ENCODE measurements around the gene LGALS9C. TPM values are rescaled to one million over a fixed set of nuclear protein-coding genes. Genes with fewer than 3 reads are reported as not detected.
"Not testable (repeated sequence)": the region's sequence is repeated elsewhere in the genome, so short reads cannot be mapped to it uniquely, and the experiment has no call there.

LGALS9C gene
- total and polyA plus RNA-seq, 2 of the 4 experiments (the other 2 are of a cell fraction) = not detected

GRCh38 chr17:18500816-18501215 lies 24.2 kb downstream of the LGALS9C start:
- H3K56ac ChIP-seq (ENCODE audit: extremely low read depth, insufficient read depth, low read length); CTCF ChIA-PET; ATAC-seq (ENCODE audit: low read depth); H2BK15ac ChIP-seq (ENCODE audit: low read depth, low read length); H3K27me3 ChIP-seq (ENCODE audit: control insufficient read depth, insufficient read depth, low read length); in situ Hi-C loops (cut with MboI; ENCODE audit: low sequenced_read_pairs); H3K9ac ChIP-seq (ENCODE audit: low read depth, low read length); H2BK20ac ChIP-seq (ENCODE audit: low read depth, low read length); H3K4me2 ChIP-seq (ENCODE audit: low read depth, low read length); intact Hi-C loops (cut with micrococcal nuclease); H2AK5ac ChIP-seq (ENCODE audit: low read depth, low read length); H2BK5ac ChIP-seq (ENCODE audit: low read depth, low read length, poor library complexity, severe bottlenecking); H3K4me1 ChIP-seq (ENCODE audit: control insufficient read depth, insufficient read depth, low read length); H4K8ac ChIP-seq (ENCODE audit: low read depth in 2 of 2, low read length in 2 of 2); H3K79me1 ChIP-seq (ENCODE audit: low read depth in 1 of 2, low read length in 2 of 2); DNase-seq; H3K4me3 ChIP-seq (ENCODE audit: insufficient read depth, low read depth, low read length); H3K36me3 ChIP-seq (ENCODE audit: control insufficient read depth, insufficient read depth, low read length); H4K5ac ChIP-seq (ENCODE audit: low read depth, low read length); H4K20me1 ChIP-seq (ENCODE audit: insufficient read depth, low read length); H2BK120ac ChIP-seq (ENCODE audit: low read depth, low read length); H3K14ac ChIP-seq (replicated peaks; ENCODE audit: low read depth, low read length); H4K91ac ChIP-seq (ENCODE audit: insufficient read depth, low read depth, low read length); H3K4ac ChIP-seq (ENCODE audit: low read depth, low read length); H2AFZ ChIP-seq (replicated peaks; ENCODE audit: low read length, poor library complexity); H3K23ac ChIP-seq (ENCODE audit: low read depth, low read length); H3K9me1 ChIP-seq (ENCODE audit: insufficient read depth, low read length); POLR2A ChIA-PET (ENCODE audit: unreplicated experiment); H3K18ac ChIP-seq (ENCODE audit: low read depth, low read length); H3K9me3 ChIP-seq (ENCODE audit: control insufficient read depth, insufficient read depth, low read length); dilution Hi-C loops (cut with HindIII; ENCODE audit: low sequenced_read_pairs, unreplicated experiment); H2AK9ac ChIP-seq (replicated peaks; ENCODE audit: low read depth, low read length, poor library complexity); BruUV-seq (replicated peaks); H3K27ac ChIP-seq (ENCODE audit: insufficient read depth, low read length): not testable (repeated sequence)
- WGBS, 2 experiments (ENCODE audit: extremely low coverage in 2 of 2, insufficient read length in 1 of 2) = no CpG with 5 or more reads among the region's 18 CpGs

DNA sequence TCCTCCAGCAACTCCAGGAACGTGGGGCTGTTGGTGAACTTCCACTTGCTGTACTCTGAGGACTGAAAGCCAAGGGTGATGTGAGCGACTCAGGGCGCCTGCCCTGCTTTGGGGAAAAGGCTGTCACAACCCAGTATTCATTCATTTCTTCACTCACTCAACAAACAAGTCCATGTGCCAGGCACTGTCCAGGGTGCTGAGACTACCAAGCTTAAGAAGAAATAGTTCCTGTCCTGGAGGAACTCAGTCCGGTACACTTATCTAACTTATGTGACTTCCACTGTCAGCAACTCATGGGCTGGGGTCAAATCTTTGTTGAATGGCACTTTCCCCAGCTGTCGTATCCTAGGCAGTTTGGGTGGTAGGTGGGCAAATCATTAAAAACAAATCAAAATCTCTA lies 26.6 kb downstream of the LGALS9C start:
- no CpG with 5 or more reads among the region's 5 CpGs for WGBS, 2 experiments (ENCODE audit: extremely low coverage in 2 of 2, insufficient read length in 1 of 2)
- H3K18ac ChIP-seq (ENCODE audit: low read depth, low read length); H2BK20ac ChIP-seq (ENCODE audit: low read depth, low read length); POLR2A ChIA-PET (ENCODE audit: unreplicated experiment); H3K4ac ChIP-seq (ENCODE audit: low read depth, low read length); BruUV-seq (replicated peaks); ATAC-seq (ENCODE audit: low read depth); intact Hi-C loops (cut with micrococcal nuclease); CTCF ChIA-PET; H2BK15ac ChIP-seq (ENCODE audit: low read depth, low read length); H3K14ac ChIP-seq (replicated peaks; ENCODE audit: low read depth, low read length); DNase-seq; H3K56ac ChIP-seq (ENCODE audit: extremely low read depth, insufficient read depth, low read length); H2BK5ac ChIP-seq (ENCODE audit: low read depth, low read length, poor library complexity, severe bottlenecking); H2AFZ ChIP-seq (replicated peaks; ENCODE audit: low read length, poor library complexity); H4K5ac ChIP-seq (ENCODE audit: low read depth, low read length); H3K4me2 ChIP-seq (ENCODE audit: low read depth, low read length); H3K23ac ChIP-seq (ENCODE audit: low read depth, low read length); H2AK9ac ChIP-seq (replicated peaks; ENCODE audit: low read depth, low read length, poor library complexity); H4K91ac ChIP-seq (ENCODE audit: insufficient read depth, low read depth, low read length); H2BK120ac ChIP-seq (ENCODE audit: low read depth, low read length); H3K9me3 ChIP-seq (ENCODE audit: control insufficient read depth, insufficient read depth, low read length); H4K8ac ChIP-seq (ENCODE audit: low read depth in 2 of 2, low read length in 2 of 2); H3K4me3 ChIP-seq (ENCODE audit: insufficient read depth, low read depth, low read length); H3K27me3 ChIP-seq (ENCODE audit: control insufficient read depth, insufficient read depth, low read length); H3K79me1 ChIP-seq (ENCODE audit: low read depth in 1 of 2, low read length in 2 of 2); dilution Hi-C loops (cut with HindIII; ENCODE audit: low sequenced_read_pairs, unreplicated experiment); H3K36me3 ChIP-seq (ENCODE audit: control insufficient read depth, insufficient read depth, low read length); H2AK5ac ChIP-seq (ENCODE audit: low read depth, low read length); H3K27ac ChIP-seq (ENCODE audit: insufficient read depth, low read length); H3K9me1 ChIP-seq (ENCODE audit: insufficient read depth, low read length); H4K20me1 ChIP-seq (ENCODE audit: insufficient read depth, low read length); in situ Hi-C loops (cut with MboI; ENCODE audit: low sequenced_read_pairs); H3K9ac ChIP-seq (ENCODE audit: low read depth, low read length); H3K4me1 ChIP-seq (ENCODE audit: control insufficient read depth, insufficient read depth, low read length): not testable (repeated sequence)

Measured in IMR-90 (cell line).